WTC11 (cell line): Measurements from ENCODE around the gene HAP1. TPM values are rescaled to one million over a fixed set of nuclear protein-coding genes. Genes with fewer than 3 reads are reported as not detected.

Experiments used
- ATAC-seq: fragments of 200-7000 bp; cut with Tn5 transposase; 2 replicates; pipeline ENCODE4 v1.10.0; 2021; ENCODE audit warnings: mild to moderate bottlenecking, moderate library complexity
- CTCF ChIA-PET: fragments of 300-600 bp; sonication (Branson Sonifier 250); formaldehyde crosslinking; loops from one replicate; lab custom pipeline; 2021; ENCODE audit warnings: antibody characterized with exemption; lab: Charles Lee
- POLR2A ChIA-PET: fragments of 350-600 bp; sonication (Branson Sonifier 250); formaldehyde crosslinking; loops from one replicate; lab custom pipeline; 2021; ENCODE audit warnings: antibody characterized with exemption; lab: Charles Lee
- DNase-seq: peaks from one replicate; pipeline ENCODE4 v3.0.0; 2021; ENCODE audit warnings: low spot score
- H3K27ac Mint-ChIP-seq: 2 replicates; pipeline ENCODE4 v1.8.0; 2021; ENCODE audit warnings: mixed read lengths
- H3K27me3 Mint-ChIP-seq: 2 replicates; pipeline ENCODE4 v1.8.0; 2021; ENCODE audit warnings: low read depth, mild to moderate bottlenecking, moderate library complexity, mixed read lengths
- H3K36me3 Mint-ChIP-seq: 2 replicates; pipeline ENCODE4 v1.8.0; 2021; ENCODE audit warnings: mixed read lengths
- H3K4me1 Mint-ChIP-seq: 2 replicates; pipeline ENCODE4 v1.8.0; 2022; ENCODE audit warnings: mixed read lengths
- H3K4me3 Mint-ChIP-seq: 2 replicates; pipeline ENCODE4 v1.8.0; 2021; ENCODE audit warnings: mild to moderate bottlenecking, moderate library complexity, mixed read lengths
- H3K9me3 Mint-ChIP-seq: 2 replicates; pipeline ENCODE4 v1.8.0; 2021; ENCODE audit warnings: mixed read lengths
- ATF2 ChIP-seq: sonication (generic); formaldehyde crosslinking; IDR thresholded peaks from 2 replicates; pipeline ENCODE4 v1.8.1; 2022; ENCODE audit warnings: low read depth, missing genetic modification reagents, borderline replicate concordance
- E2F5 ChIP-seq: sonication (generic); formaldehyde crosslinking; IDR thresholded peaks from 2 replicates; pipeline ENCODE4 v1.8.1; 2022; ENCODE audit warnings: mild to moderate bottlenecking, moderate library complexity, missing genetic modification reagents
- EMX1 ChIP-seq: fragments of 250-450 bp; sonication (Bioruptor Pico); IDR thresholded peaks from 2 replicates; pipeline ENCODE4 v1.8.0; 2021; ENCODE audit warnings: mild to moderate bottlenecking
- ESRRA ChIP-seq: sonication (generic); formaldehyde crosslinking; IDR thresholded peaks from 2 replicates; pipeline ENCODE4 v1.8.1; 2022; ENCODE audit warnings: mild to moderate bottlenecking, missing genetic modification reagents, borderline replicate concordance
- FOXP1 ChIP-seq: sonication (generic); formaldehyde crosslinking; IDR thresholded peaks from 2 replicates; pipeline ENCODE4 v1.8.0; 2022; ENCODE audit warnings: missing genetic modification reagents, mild to moderate bottlenecking, moderate library complexity, borderline replicate concordance
- HMGXB4 ChIP-seq: sonication (generic); formaldehyde crosslinking; IDR thresholded peaks from 2 replicates; pipeline ENCODE4 v1.8.1; 2023; ENCODE audit warnings: mild to moderate bottlenecking, moderate library complexity, missing genetic modification reagents
- MYBL2 ChIP-seq: sonication (generic); formaldehyde crosslinking; IDR thresholded peaks from 2 replicates; pipeline ENCODE4 v1.8.1; 2023; ENCODE audit warnings: mild to moderate bottlenecking, moderate library complexity, missing genetic modification reagents
- NFATC4 ChIP-seq: fragments of 250-450 bp; sonication (Bioruptor Pico); IDR thresholded peaks from 2 replicates; pipeline ENCODE4 v1.9.0; 2021; ENCODE audit warnings: mild to moderate bottlenecking
- NFE2L1 ChIP-seq: sonication (generic); formaldehyde crosslinking; IDR thresholded peaks from 2 replicates; pipeline ENCODE4 v1.8.1; 2023; ENCODE audit warnings: missing genetic modification reagents
- OVOL2 ChIP-seq: fragments of 250-450 bp; sonication (Bioruptor Pico); IDR thresholded peaks from 2 replicates; pipeline ENCODE4 v1.9.0; 2021; ENCODE audit warnings: mild to moderate bottlenecking, borderline replicate concordance
- RORB ChIP-seq: fragments of 250-450 bp; sonication (Bioruptor Pico); IDR thresholded peaks from 2 replicates; pipeline ENCODE4 v1.9.0; 2021; ENCODE audit warnings: mild to moderate bottlenecking
- SMAD4 ChIP-seq: sonication (generic); formaldehyde crosslinking; IDR thresholded peaks from 2 replicates; pipeline ENCODE4 v1.8.0; 2022; ENCODE audit warnings: mild to moderate bottlenecking, missing genetic modification reagents
- TP53 ChIP-seq: sonication (generic); formaldehyde crosslinking; IDR thresholded peaks from 2 replicates; pipeline ENCODE4 v1.8.1; 2023; ENCODE audit warnings: mild to moderate bottlenecking, missing genetic modification reagents
- ZBTB43 ChIP-seq: sonication (generic); formaldehyde crosslinking; IDR thresholded peaks from 2 replicates; pipeline ENCODE4 v1.8.1; 2023; ENCODE audit warnings: mild to moderate bottlenecking, missing genetic modification reagents
- ZNF121 ChIP-seq: sonication (generic); formaldehyde crosslinking; IDR thresholded peaks from 2 replicates; pipeline ENCODE4 v1.8.0; 2023; ENCODE audit warnings: missing genetic modification reagents
- ZNF232 ChIP-seq: sonication (generic); formaldehyde crosslinking; IDR thresholded peaks from 2 replicates; pipeline ENCODE4 v1.8.0; 2022; ENCODE audit warnings: mild to moderate bottlenecking, missing genetic modification reagents
- total RNA-seq: library from RNA; stranded (reverse); gene quantifications from 3 replicates; pipeline ENCODE4 v1.2.3, GENCODE V29; 2021

HAP1 gene
- total RNA-seq, 1 experiment from 2014 or later = 4.4 TPM

GRCh38 chr17:41782142-41782541 lies 47.7 kb upstream of the HAP1 start (continued):
- TF ChIP-seq ZNF232 (CRISPR knock-in tag) = no peak
- TF ChIP-seq ESRRA (CRISPR knock-in tag) = no peak
- TF ChIP-seq EMX1 = no peak
- TF ChIP-seq RORB (CRISPR knock-in tag) = no peak
- no peak for TF ChIP-seq MYBL2 (CRISPR knock-in tag)
- no peak for TF ChIP-seq NFE2L1 (CRISPR knock-in tag)
- no peak for TF ChIP-seq FOXP1 (CRISPR knock-in tag)
- no peak for TF ChIP-seq ZNF121

GRCh38 chr17:41781404-41782110 lies 47.1 kb upstream of the HAP1 start:
- H3K36me3 Mint-ChIP-seq = no peaks in the 10 kb centered on the region; the same call in 1 of the 2 replicates
- H3K27ac Mint-ChIP-seq = peak overlapping the region; percentile 88
- H3K4me1 Mint-ChIP-seq = peaks cover 48% of the 10 kb centered on the region
- H3K9me3 Mint-ChIP-seq = no peaks in the 10 kb centered on the region
- no peaks in the 10 kb centered on the region for H3K27me3 Mint-ChIP-seq
- no peak for ATAC-seq
- no peak for DNase-seq
- ChIA-PET CTCF (interaction anchor here (0.7 to 1.3 kb wide), 3 partner anchors 8 to 69 kb away, joined by 4 read pairs; no protein-coding TSS in a partner anchor), POLR2A (interaction anchor here (0.7 to 1.4 kb wide), 3 partner anchors 8 to 37 kb away, joined by 3 to 5 read pairs (median 4); no protein-coding TSS in a partner anchor)
- no peak for TF ChIP-seq NFATC4 (CRISPR knock-in tag)
- no peak for TF ChIP-seq ZBTB43 (CRISPR knock-in tag)
- no peak for TF ChIP-seq HMGXB4 (CRISPR knock-in tag)
- TF ChIP-seq TP53 (CRISPR knock-in tag) = no peak
- no peak for TF ChIP-seq ZNF232 (CRISPR knock-in tag)
- no peak for TF ChIP-seq ATF2 (CRISPR knock-in tag)
- no peak for TF ChIP-seq MYBL2 (CRISPR knock-in tag)
- TF ChIP-seq SMAD4 (CRISPR knock-in tag) = no peak
- no peak for TF ChIP-seq OVOL2
- H3K4me3 Mint-ChIP-seq = peak overlapping the region; percentile 18; the same call in 1 of the 2 replicates

GRCh38 chr17:41779954-41780353 lies 45.5 kb upstream of the HAP1 start:
- ATAC-seq = no peak
- H3K27ac Mint-ChIP-seq = no peak overlapping the region
- POLR2A ChIA-PET = no interaction called here
- H3K36me3 Mint-ChIP-seq = no peaks in the 10 kb centered on the region; the same call in 1 of the 2 replicates
- no peaks in the 10 kb centered on the region for H3K27me3 Mint-ChIP-seq
- no peak for DNase-seq
- H3K4me3 Mint-ChIP-seq = no peak overlapping the region
- H3K4me1 Mint-ChIP-seq = peaks cover 63% of the 10 kb centered on the region
- CTCF ChIA-PET = no interaction called here
- H3K9me3 Mint-ChIP-seq = no peaks in the 10 kb centered on the region
- TF ChIP-seq ZNF121 (peak; percentile 74), E2F5 (CRISPR knock-in tag) (no peak), HMGXB4 (CRISPR knock-in tag) (no peak)
